Kidney epithelial cell (primary cell): Measurements from ENCODE around the gene GUCY1A1. TPM values are rescaled to one million over a fixed set of nuclear protein-coding genes. Genes with fewer than 3 reads are reported as not detected.

Experiments
- DNase-seq: peaks from one replicate; pipeline ENCODE4 v3.0.0-alpha.2; 2010; ENCODE audit warnings: low read depth
- H3K27me3 ChIP-seq: 2 replicates; pipeline ENCODE4 v1.6.0; 2011; ENCODE audit warnings: low read length; ENCODE audit not compliant: control insufficient read depth, insufficient read depth
- H3K36me3 ChIP-seq: 2 replicates; pipeline ENCODE4 v1.5.1; 2011; ENCODE audit warnings: low read length; ENCODE audit not compliant: control insufficient read depth, insufficient read depth
- H3K4me3 ChIP-seq: 2 replicates; pipeline ENCODE4 v1.5.1; 2011; ENCODE audit warnings: low read depth, mild to moderate bottlenecking, control low read depth, low read length
- CTCF ChIP-seq: IDR thresholded peaks from 2 replicates; pipeline ENCODE4 v1.5.1; 2011; ENCODE audit warnings: mild to moderate bottlenecking, moderate library complexity, low read length, control low read depth, inconsistent platforms; ENCODE audit not compliant: insufficient read depth, poor library complexity, severe bottlenecking
- total RNA-seq: library from RNA; depleted of rRNA; stranded (reverse); fragments of >200 nt; gene quantifications from 2 replicates; pipeline ENCODE4 v1.2.3, GENCODE V29; 2015

Gene GUCY1A1
- total RNA-seq, 1 donor from 2014 or later = 3.1 TPM

- TF ChIP-seq CTCF = no peak
- Histone ChIP-seq H3K4me3 (no peak overlapping the region), H3K36me3 (no peaks in the 10 kb centered on the region), H3K27me3 (no peaks in the 10 kb centered on the region)
- no peak for DNase-seq
These were observed 23.6 kb downstream of the GUCY1A1 start for GRCh38 chr4:155690044-155690837.

- no peak overlapping the region for H3K4me3 ChIP-seq
- no peak for DNase-seq
- H3K36me3 ChIP-seq = no peaks in the 10 kb centered on the region
- no peak for TF ChIP-seq CTCF
- no peaks in the 10 kb centered on the region for H3K27me3 ChIP-seq
These were observed 25.7 kb downstream of the GUCY1A1 start for GRCh38 chr4:155692361-155692760.

GRCh38 chr4:155693015-155693663, 26.5 kb downstream of the GUCY1A1 start:
- TF ChIP-seq CTCF = no peak
- Histone ChIP-seq H3K36me3 (no peaks in the 10 kb centered on the region), H3K4me3 (no peak overlapping the region), H3K27me3 (no peaks in the 10 kb centered on the region)
- DNase-seq = peak; percentile 60

GRCh38 chr4:155694100-155694785, 27.6 kb downstream of the GUCY1A1 start:
- no peaks in the 10 kb centered on the region for H3K27me3 ChIP-seq
- no peak for TF ChIP-seq CTCF

GRCh38 chr4:155696226-155696625, 29.6 kb downstream of the GUCY1A1 start:
- TF ChIP-seq CTCF = no peak
- Histone ChIP-seq H3K27me3 (no peaks in the 10 kb centered on the region), H3K4me3 (no peak overlapping the region), H3K36me3 (no peaks in the 10 kb centered on the region)
- no peak for DNase-seq

More at GRCh38 chr4:155694100-155694785, 27.6 kb downstream of the GUCY1A1 start:
- Histone ChIP-seq H3K36me3 (no peaks in the 10 kb centered on the region), H3K4me3 (no peak overlapping the region)
- no peak for DNase-seq
